ENCODE measurements around the gene CLEC18B. TPM values are rescaled to one million over a fixed set of nuclear protein-coding genes. Genes with fewer than 3 reads are reported as not detected.

Gene CLEC18B
- total RNA-seq, 4 donors from 2014 or later, result 0.32 to 1.4 TPM; not detected in 2

DNA sequence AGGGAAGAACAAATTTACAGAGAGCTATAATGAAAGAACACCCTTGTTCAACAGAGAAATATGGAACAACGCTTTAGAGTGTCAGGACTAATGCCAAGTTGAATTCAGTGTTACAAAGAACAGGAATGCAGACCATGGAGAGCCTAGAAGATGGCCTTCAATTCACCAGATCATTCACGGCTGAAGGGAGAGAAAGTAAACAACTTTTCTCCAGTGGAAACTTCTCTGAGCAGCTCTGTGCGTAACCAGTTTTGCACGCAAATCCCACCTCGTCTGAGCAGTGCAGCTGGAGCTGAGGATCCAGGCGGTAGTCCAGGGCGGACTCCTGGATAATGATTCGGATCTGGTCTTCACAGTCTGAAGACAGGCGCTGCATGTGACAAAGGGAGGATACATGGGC is 40.5 kb upstream of the CLEC18B start:
- H3K36me3 ChIP-seq, result peaks cover 0 to 78% (median 23%) of the 10 kb centered on the region in 4 donors
- no peak overlapping the region for H3K4me3 ChIP-seq
- 69 to 80% methylated on average over 4 to 9 of the region's 9 CpGs for WGBS, 2 donors (ENCODE audit: low coverage in 1 of 2)
- H3K27me3 ChIP-seq, result no peaks in the 10 kb centered on the region
- H3K27ac ChIP-seq, result peak overlapping the region in 3 of 4 donors; percentile 3 to 44 (median 17)
- intact Hi-C loops (cut with DNase I; ENCODE audit: low total_unique reads), result no loop called here
- TF ChIP-seq EP300 (IDR thresholded peaks at IDR 0.05; ENCODE audit: low read depth), result no peak
- TF ChIP-seq POLR2AphosphoS5 (IDR thresholded peaks at IDR 0.05), result peak in 1 of 3 donors; percentile 17
- H3K9me3 ChIP-seq, result no peaks in the 10 kb centered on the region
- DNase-seq, result no peak
- in situ Hi-C loops (cut with MboI; ENCODE audit: low pct_ligation_motif_present in 1 of 4, low pct_unique_long_range_greater_than_20kb in 1 of 4, low sequenced_read_pairs in 3 of 4), result loop anchor here in 2 of 4 donors (25.0 kb wide), 1 partner anchor 150 kb away; the partner anchor contains the start of gene GLG1 (in 2 of the 2)
- no peaks in the 10 kb centered on the region for H3K4me1 ChIP-seq

DNA sequence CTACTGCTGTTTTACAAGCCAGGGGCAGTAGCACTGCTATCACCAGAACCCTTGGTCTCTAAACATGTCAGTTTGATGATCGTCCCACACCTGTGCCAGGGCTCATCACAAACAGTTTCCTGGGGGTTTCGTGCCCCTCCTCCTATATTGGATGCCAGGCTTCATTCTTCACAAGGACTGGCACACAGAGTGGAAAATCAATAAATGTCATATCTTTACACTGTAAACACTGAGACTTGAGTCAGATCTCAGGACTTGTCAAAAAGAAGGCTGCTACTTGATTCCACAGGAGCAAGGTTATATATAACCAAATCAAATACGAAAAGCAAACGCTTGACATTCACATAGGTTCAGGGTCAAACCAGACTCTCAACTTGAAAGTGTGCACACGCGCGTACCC is 39.3 kb upstream of the CLEC18B start:
- in situ Hi-C loops (cut with MboI; ENCODE audit: low pct_ligation_motif_present in 1 of 4, low pct_unique_long_range_greater_than_20kb in 1 of 4, low sequenced_read_pairs in 3 of 4) (loop anchor here in 2 of 4 donors (25.0 kb wide), 1 partner anchor 152 kb away; the partner anchor contains the start of gene GLG1 (in 2 of the 2)), intact Hi-C loops (cut with DNase I; ENCODE audit: low total_unique reads) (no loop called here)
- H3K4me1 ChIP-seq, result no peaks in the 10 kb centered on the region
- H3K4me3 ChIP-seq, result no peak overlapping the region
- no peaks in the 10 kb centered on the region for H3K9me3 ChIP-seq
- TF ChIP-seq POLR2AphosphoS5 (IDR thresholded peaks at IDR 0.05), result no peak
- TF ChIP-seq EP300 (IDR thresholded peaks at IDR 0.05; ENCODE audit: low read depth), result no peak
- no peaks in the 10 kb centered on the region for H3K27me3 ChIP-seq
- WGBS, 2 donors (ENCODE audit: low coverage in 1 of 2), result 87 to 91% methylated on average over 4 to 7 of the region's 7 CpGs
- peaks cover 0 to 82% (median 25%) of the 10 kb centered on the region in 4 donors for H3K36me3 ChIP-seq
- no peak for DNase-seq
- no peak overlapping the region for H3K27ac ChIP-seq

DNA sequence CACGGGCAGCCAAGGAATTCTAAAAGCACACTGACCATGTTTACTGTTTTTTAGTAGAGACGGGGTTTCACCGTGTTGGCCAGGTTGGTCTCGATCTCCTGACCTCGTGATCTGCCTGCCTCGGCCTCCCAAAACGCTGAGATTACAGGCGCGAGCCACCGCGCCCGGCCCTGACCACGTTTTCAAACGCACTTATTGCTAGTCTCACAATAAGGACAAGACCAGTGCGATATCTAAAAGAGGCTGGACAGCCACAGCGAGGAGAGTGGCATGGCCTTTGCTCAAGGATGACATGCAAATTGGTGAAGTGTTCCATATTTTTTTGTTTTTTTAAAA is 35.0 kb upstream of the CLEC18B start:
- Histone ChIP-seq H3K27me3 (no peaks in the 10 kb centered on the region), H3K4me1 (no peaks in the 10 kb centered on the region), H3K36me3 (peaks cover 0 to 65% (median 15%) of the 10 kb centered on the region in 4 donors), H3K27ac (peak overlapping the region in 1 of 4 donors; percentile 30), H3K9me3 (no peaks in the 10 kb centered on the region), H3K4me3 (no peak overlapping the region)
- no peak for DNase-seq
- in situ Hi-C loops (cut with MboI; ENCODE audit: low pct_ligation_motif_present in 1 of 4, low pct_unique_long_range_greater_than_20kb in 1 of 4, low sequenced_read_pairs in 3 of 4) (loop anchor here in 2 of 4 donors (25.0 kb wide), 1 partner anchor 156 kb away; the partner anchor contains the start of gene GLG1 (in 2 of the 2)), intact Hi-C loops (cut with DNase I; ENCODE audit: low total_unique reads) (no loop called here)
- TF ChIP-seq POLR2A (IDR thresholded peaks at IDR 0.05), result no peak
- TF ChIP-seq EP300 (IDR thresholded peaks at IDR 0.05; ENCODE audit: low read depth), result no peak
- TF ChIP-seq POLR2AphosphoS5 (IDR thresholded peaks at IDR 0.05), result no peak
- TF ChIP-seq, protein P1, sequence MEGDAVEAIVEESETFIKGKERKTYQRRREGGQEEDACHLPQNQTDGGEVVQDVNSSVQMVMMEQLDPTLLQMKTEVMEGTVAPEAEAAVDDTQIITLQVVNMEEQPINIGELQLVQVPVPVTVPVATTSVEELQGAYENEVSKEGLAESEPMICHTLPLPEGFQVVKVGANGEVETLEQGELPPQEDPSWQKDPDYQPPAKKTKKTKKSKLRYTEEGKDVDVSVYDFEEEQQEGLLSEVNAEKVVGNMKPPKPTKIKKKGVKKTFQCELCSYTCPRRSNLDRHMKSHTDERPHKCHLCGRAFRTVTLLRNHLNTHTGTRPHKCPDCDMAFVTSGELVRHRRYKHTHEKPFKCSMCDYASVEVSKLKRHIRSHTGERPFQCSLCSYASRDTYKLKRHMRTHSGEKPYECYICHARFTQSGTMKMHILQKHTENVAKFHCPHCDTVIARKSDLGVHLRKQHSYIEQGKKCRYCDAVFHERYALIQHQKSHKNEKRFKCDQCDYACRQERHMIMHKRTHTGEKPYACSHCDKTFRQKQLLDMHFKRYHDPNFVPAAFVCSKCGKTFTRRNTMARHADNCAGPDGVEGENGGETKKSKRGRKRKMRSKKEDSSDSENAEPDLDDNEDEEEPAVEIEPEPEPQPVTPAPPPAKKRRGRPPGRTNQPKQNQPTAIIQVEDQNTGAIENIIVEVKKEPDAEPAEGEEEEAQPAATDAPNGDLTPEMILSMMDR (IDR thresholded peaks at IDR 0.05), result no peak
- 97 to 100% methylated on average over 11 to 16 of the region's 16 CpGs for whole genome bisulfite sequencing, 2 donors (ENCODE audit: low coverage in 1 of 2)

DNA sequence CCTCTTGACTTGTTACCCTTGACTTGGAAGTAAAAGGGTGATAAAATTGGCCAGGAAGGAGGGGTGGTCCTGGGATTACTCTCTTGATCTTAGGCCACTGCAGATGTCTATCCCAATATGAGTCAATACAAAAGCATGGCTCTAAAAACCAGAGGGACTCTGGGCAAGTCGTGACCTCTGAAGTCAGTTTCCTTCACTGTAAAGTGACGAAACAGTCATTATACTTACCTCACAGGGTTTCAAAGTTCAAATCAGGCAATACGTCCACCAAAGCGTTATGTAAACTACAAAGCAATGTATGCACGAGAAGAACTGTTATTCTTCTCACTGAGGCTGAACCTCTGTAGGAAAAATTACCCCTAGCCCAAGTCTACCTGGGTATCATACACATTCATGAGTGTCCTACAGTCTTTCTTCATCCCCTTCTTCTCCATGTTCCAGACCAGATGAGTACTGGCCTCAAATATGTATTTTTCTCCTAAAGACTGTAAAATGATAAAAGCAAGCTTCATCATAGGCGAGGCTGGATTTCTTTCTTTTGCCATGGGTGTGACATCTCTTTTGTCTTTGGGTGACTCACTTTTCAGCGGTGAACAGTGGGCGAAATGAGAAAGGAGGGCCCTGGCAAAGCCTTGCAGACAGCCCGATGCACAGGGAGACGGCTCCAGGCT is 34.5 kb upstream of the CLEC18B start:
- Histone ChIP-seq H3K4me3 (no peak overlapping the region), H3K9me3 (no peaks in the 10 kb centered on the region), H3K27me3 (no peaks in the 10 kb centered on the region), H3K4me1 (no peaks in the 10 kb centered on the region), H3K36me3 (peaks cover 0 to 60% (median 15%) of the 10 kb centered on the region in 4 donors), H3K27ac (no peak overlapping the region)
- 76 to 83% methylated on average over 9 to 10 of the region's 10 CpGs for WGBS, 2 donors (ENCODE audit: low coverage in 1 of 2)
- in situ Hi-C loops (cut with MboI; ENCODE audit: low pct_ligation_motif_present in 1 of 4, low pct_unique_long_range_greater_than_20kb in 1 of 4, low sequenced_read_pairs in 3 of 4), result loop anchor here in 2 of 4 donors (25.0 kb wide), 1 partner anchor 157 kb away; the partner anchor contains the start of gene GLG1 (in 2 of the 2)
- intact Hi-C loops (cut with DNase I; ENCODE audit: low total_unique reads), result no loop called here
- TF ChIP-seq POLR2AphosphoS5 (IDR thresholded peaks at IDR 0.05), result no peak
- TF ChIP-seq, protein P1 (IDR thresholded peaks at IDR 0.05), result no peak
- TF ChIP-seq EP300 (IDR thresholded peaks at IDR 0.05; ENCODE audit: low read depth), result no peak
- DNase-seq, result no peak

DNA sequence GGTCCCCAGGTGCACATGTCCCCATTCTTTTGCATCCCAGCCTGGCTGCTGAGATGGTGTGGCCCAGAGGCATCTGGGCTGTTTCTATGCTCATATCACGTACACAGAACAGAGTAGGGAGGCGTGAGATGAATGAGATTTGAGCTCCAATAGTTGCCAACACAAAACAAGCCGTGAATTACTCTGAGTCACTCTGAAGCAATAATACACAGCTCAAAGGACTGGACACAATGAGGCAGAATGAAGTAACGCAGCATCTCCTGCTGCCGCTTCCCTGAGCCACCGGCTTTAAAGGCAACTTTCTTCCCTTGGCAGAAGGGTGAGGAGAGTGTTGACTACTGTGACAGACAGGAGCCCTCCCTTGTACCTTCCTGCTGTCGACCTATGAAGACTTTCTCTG is 33.9 kb upstream of the CLEC18B start:
- no peak for TF ChIP-seq POLR2A (IDR thresholded peaks at IDR 0.05)
- no peak for TF ChIP-seq EP300 (IDR thresholded peaks at IDR 0.05; ENCODE audit: low read depth)
- TF ChIP-seq POLR2AphosphoS5 (IDR thresholded peaks at IDR 0.05), result no peak
- TF ChIP-seq, protein P1 (IDR thresholded peaks at IDR 0.05), result no peak
- H3K36me3 ChIP-seq, result peaks cover 0 to 54% (median 15%) of the 10 kb centered on the region in 4 donors

More for the DNA sequence above, 33.9 kb upstream of the CLEC18B start:
- 91 to 95% methylated on average over 7 of the region's 7 CpGs for WGBS, 2 donors (ENCODE audit: low coverage in 1 of 2)
- Histone ChIP-seq H3K27ac (peak overlapping the region in 1 of 4 donors; percentile 30), H3K4me3 (no peak overlapping the region), H3K4me1 (peaks cover 0 to 5% (median under 1%) of the 10 kb centered on the region in 4 donors), H3K9me3 (no peaks in the 10 kb centered on the region), H3K27me3 (no peaks in the 10 kb centered on the region)
- in situ Hi-C loops (cut with MboI; ENCODE audit: low pct_ligation_motif_present in 1 of 4, low pct_unique_long_range_greater_than_20kb in 1 of 4, low sequenced_read_pairs in 3 of 4) (loop anchor here in 2 of 4 donors (25.0 kb wide), 1 partner anchor 157 kb away; the partner anchor contains the start of gene GLG1 (in 2 of the 2)), intact Hi-C loops (cut with DNase I; ENCODE audit: low total_unique reads) (no loop called here)
- no peak for DNase-seq

Data from transverse colon (tissue), 4 donors.